GM13977 (cell line): ENCODE results near the gene MZT2A.
"Not testable (repeated sequence)": the region's sequence is repeated elsewhere in the genome, so short reads cannot be mapped to it uniquely, and the experiment has no call there.

Source experiments
- DNase-seq: peaks from one replicate; pipeline ENCODE4 v3.0.0; 2012; ENCODE audit warnings: low spot score
- in situ Hi-C: fragments of 300-500 bp; cut with MboI; formaldehyde crosslinking; loops from one replicate; pipeline ENCODE4 v1.12.0; 2022; ENCODE audit warnings: low sequenced_read_pairs, low pct_unique_long_range_greater_than_20kb, mixed read lengths, inconsistent platforms; ENCODE audit not compliant: unreplicated experiment
- TF ChIP-seq, protein P1 (sequence below): IDR thresholded peaks from 2 replicates; pipeline ENCODE4 v1.5.1; 2012; ENCODE audit warnings: mild to moderate bottlenecking, control low read depth; ENCODE audit not compliant: insufficient read depth; ENCODE audit errors: extremely low read depth, missing control alignments

MZT2A gene, protein sequence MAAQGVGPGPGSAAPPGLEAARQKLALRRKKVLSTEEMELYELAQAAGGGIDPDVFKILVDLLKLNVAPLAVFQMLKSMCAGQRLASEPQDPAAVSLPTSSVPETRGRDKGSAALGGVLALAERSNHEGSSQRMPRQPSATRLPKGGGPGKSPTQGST

DNA sequence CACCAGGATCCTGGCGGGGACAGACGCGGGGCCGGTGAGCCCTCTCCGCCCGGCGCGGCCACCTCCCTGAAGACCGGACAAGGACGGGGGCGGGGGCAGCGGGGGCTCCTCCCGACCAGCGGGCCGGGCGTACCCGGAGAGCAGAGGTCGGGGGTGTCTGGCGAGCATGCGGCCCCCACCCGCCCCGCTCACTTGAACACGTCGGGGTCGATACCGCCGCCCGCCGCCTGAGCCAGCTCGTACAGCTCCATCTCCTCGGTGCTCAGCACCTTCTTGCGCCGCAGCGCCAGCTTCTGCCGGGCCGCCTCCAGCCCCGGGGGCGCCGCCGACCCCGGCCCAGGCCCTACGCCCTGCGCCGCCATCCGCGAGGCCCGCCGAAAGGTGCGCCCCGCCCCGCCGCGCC is at the start of gene MZT2A:
Gene MZT2A (minus strand): TSS at position 383 of the 403 bp plus-strand sequence. CDS start 21 bp downstream, at position 362.
- peak; percentile 47 for DNase-seq
- in situ Hi-C loops: not testable (repeated sequence)

DNA sequence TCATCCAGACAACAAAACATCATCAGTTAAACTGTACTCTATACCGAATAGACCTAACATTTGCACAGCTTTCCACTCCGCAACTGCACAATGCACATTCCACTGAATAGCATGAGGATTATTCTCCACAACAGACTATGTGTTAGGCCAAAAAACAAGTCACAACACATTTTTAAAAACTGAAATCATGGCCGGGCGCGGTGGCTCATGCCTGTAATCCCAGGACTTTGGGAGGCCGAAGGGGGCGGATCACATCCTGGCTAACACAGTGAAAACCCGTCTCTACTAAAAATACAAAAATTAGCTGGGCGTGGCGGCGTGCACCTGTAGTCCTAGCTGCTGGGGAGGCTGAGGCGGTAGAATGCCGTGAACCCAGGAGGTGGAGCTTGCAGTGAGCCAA is 46.7 kb upstream of the MZT2A start:
- in situ Hi-C loops, DNase-seq: not testable (repeated sequence)

DNA sequence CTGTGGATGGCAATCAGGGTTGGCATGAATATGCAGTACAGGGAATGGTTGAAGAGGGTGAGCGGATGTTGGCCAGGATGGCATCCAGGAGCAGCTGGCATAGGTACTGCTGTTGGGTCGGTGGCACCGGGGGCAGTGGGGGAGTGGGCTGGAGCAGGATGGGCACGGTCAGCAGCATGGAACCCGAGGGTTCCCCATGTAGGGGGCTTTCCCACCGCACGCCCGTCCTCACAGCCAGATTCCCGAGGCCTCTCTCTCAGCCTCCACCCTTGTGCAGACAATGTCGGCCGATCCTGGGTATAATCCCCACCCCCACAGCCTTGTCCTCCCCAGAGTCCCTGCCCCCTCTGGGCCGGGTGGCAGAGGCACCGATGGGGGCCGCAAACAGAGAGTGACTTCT is 44.6 kb upstream of the MZT2A start:
- in situ Hi-C loops, DNase-seq: not testable (repeated sequence)

DNA sequence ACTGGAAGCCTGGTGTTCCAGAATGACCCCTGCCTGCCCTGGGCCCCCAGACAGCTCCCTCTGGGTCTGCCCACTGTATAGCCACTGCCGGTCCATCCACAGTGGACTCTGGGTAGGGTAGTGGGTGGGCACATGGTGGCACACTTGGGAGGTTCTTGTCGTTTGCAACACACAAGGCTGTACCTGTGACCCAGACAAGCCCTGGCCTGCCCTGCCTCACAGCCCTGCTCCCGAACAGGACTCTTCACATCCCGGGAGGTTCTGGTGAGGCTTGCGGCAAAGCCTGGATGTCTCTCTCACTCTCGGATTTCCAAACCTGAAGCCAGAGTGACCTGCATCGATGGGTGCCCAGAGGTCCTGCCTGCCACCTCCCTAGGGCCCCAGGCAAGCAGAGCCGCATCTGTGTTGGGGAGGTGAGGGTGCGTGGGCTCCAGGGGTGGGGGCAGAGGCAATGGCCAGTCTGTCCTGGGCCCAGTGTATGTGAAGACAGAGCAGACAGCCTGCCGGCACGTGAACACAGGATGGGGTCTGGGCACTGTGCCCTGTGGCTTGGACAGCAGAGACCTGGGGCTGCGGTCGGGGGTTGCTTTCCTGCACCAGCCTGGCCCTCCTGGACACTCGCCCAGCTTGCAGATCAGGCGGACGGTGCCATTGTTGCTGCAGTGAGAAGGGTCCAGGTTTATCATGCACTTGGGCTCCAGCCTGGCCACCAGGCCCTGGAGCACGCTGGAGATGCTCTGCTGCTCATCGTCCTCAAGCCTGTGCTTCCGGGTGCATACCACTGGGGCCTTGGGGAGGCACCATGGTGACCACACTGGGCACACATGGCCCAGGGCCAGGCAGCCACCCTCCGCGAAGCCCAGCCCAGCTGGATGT is 44.0 kb upstream of the MZT2A start:
- DNase-seq, in situ Hi-C loops: not testable (repeated sequence)

DNA sequence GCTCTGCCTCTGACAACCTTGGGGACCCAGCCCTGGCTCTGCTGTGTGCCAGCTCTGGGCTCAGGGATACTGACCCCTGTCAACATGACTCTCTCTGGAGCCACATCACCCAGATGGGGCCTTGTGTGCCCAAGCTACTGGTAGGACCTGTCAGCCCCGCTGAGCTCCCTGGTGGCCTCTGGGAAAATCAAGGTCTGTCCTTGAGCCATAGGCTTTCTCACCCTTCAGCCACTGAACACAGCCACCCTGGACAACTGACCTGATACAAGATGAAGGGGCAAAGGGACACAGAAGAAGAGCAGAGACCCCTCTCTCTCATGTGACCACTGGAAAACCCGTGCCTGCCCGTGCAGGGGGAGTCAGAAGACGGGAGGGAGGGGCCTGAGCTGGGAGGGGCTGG is 43.3 kb upstream of the MZT2A start:
- TF ChIP-seq, protein P1, sequence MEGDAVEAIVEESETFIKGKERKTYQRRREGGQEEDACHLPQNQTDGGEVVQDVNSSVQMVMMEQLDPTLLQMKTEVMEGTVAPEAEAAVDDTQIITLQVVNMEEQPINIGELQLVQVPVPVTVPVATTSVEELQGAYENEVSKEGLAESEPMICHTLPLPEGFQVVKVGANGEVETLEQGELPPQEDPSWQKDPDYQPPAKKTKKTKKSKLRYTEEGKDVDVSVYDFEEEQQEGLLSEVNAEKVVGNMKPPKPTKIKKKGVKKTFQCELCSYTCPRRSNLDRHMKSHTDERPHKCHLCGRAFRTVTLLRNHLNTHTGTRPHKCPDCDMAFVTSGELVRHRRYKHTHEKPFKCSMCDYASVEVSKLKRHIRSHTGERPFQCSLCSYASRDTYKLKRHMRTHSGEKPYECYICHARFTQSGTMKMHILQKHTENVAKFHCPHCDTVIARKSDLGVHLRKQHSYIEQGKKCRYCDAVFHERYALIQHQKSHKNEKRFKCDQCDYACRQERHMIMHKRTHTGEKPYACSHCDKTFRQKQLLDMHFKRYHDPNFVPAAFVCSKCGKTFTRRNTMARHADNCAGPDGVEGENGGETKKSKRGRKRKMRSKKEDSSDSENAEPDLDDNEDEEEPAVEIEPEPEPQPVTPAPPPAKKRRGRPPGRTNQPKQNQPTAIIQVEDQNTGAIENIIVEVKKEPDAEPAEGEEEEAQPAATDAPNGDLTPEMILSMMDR: no peak
- in situ Hi-C loops: no loop called here
- DNase-seq: no peak

DNA sequence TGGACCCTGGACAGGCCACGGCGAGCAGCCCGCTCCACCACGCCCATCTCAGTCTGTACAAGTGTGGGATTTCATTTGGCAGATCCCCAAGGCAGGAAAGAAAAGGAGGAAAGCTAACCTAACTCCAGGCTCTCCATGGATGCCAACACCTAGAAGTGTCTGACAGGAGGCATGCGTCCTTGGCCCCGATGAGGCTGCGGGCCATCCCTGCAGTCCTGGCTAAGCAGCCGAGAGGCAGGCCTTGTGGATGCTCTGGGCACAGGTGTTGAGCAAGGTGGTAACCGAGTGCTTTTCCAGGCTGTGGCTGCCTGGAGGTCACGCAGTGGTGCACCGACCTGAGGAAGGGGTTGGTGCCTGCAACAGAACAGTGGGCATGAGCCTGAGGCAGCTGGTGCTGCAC is 42.8 kb upstream of the MZT2A start:
- DNase-seq, in situ Hi-C loops: not testable (repeated sequence)

DNA sequence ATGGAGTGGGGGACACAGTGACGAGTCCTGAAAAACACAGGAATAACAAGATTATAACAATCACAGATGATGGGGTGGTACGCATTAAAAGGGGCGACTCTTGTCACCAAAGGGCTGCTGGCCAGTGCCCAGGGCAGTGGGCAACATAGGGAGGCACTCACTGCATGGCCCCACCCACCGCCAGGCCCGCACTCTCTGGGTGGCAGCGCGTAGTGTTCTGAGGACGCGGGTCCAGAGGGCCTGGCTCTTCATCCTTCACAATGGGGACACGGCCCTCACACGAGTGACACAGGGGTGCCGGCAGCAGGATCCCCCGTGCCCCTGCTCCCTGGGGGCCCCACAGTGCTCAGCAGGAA is 42.1 kb upstream of the MZT2A start:
- DNase-seq, in situ Hi-C loops: not testable (repeated sequence)

DNA sequence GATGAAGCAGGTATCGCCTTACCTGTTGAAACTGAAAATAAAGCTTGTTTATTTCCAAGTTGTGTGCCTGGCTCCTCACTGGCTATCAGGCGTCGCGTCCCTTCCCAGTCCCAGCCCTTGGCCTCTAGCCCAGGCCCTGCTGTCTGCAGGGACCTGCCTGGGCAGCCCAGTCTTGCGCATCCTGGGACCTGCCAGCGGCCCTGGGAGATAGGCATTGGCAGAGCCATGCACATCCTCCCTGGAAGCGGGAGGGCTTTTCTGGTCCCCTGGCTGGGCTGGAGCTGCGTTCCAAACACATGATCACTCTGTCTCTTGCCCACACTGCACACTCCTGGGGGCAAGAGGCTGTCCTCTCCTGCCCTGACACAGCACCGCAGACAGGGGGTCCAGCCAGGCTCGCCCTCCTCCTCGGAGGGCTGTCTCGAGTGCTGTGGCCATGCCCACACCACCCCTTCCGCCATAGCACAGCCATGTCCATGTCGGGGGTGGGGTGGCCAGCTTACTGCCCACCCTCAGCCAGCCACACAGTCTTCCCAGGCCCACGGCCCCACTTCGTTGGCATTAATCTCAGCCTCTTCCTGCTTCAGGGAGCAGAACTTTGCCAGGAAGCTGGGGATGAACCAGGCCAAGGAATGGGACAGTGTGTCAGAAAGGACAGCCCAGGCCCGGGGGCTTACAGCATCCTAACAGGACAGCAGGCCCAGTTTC is 41.6 kb upstream of the MZT2A start:
- in situ Hi-C loops, DNase-seq: not testable (repeated sequence)

DNA sequence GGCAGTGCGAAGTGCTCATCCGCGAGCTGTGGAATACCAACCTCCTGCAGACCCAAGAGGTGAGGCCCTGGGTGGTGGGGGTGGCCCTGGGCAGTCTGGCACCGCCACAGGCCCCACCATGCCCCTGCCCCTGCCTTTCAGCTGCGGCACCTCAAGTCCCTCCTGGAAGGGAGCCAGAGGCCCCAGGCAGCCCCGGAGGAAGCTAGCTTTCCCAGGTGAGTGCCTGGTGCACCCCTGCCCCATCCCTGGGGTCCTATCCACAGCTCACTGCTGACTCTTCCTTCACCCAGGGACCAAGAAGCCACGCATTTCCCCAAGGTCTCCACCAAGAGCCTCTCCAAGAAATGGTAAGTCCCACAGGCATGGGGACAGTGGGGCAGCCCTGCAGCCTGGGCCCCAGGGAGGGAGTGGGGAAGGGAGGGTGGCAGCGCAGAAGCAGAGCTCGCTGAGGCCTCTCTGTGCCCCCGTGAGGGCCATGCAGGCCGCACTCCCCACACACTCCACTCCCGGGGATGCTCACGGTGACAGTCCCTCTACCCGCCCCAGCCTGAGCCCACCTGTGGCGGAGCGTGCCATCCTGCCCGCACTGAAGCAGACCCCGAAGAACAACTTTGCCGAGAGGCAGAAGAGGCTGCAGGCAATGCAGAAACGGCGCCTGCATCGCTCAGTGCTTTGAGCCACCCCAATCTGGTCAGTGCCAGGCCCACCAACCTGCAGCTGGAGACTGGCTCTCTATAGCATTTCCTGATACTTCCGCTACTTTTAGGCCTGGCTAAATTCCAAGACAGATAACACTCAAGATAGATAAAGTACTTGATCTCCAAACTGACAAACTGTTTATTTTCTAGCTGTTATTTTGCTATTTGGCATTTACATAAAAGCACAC is 40.8 kb upstream of the MZT2A start:
- not testable (repeated sequence) for DNase-seq

DNA sequence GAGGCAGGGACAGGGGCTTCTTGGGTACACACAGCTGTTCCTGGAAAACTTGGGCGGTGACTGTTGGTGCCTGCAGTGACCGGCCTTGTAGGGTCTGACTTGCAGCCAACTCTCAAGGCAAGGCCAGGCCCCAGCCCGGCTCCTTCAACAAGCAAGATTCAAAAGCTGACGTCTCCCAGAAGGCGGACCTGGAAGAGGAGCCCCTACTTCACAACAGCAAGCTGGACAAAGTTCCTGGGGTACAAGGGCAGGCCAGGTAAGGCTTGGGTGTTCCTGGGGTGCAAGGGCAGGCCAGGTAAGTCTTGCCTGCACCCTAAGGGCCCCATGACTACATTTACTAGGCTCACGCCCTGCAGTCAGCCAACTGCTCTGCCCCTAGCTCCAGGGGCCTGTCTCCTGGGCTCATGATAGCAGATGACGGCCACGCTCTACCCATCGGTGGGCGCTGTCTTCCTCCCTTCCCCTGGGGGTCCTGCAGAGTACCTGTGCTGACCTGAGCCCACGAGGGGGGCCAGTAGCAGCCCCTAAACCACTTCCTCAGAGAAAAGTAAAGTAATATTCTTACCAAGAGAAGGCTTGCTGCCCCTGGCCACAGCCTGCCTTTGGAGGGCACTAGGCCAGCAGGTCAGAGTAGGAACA is 39.5 kb upstream of the MZT2A start:
- in situ Hi-C loops, DNase-seq: not testable (repeated sequence)

More for the DNA sequence above, 40.8 kb upstream of the MZT2A start:
- in situ Hi-C loops: not testable (repeated sequence)
